GM21529 (cell line): ENCODE data around the gene TSPAN14.

ENCODE experiments used
- ATAC-seq: cut with Tn5 transposase; IDR thresholded peaks from one replicate; pipeline ENCODE4 v1.9.1; 2021; ENCODE audit not compliant: unreplicated experiment

TSPAN14 gene

GRCh38 chr10:80580638-80581468 lies 126.7 kb downstream of the TSPAN14 start:
- no peak for ATAC-seq

GRCh38 chr10:80581469-80581835 lies 127.3 kb downstream of the TSPAN14 start:
- ATAC-seq: no peak

- no peak for ATAC-seq
These were observed 128.3 kb downstream of the TSPAN14 start for GRCh38 chr10:80582286-80582960.
